HG03135 (cell line): ENCODE measurements around the gene VCX3A.
"Not testable (repeated sequence)": the region's sequence is repeated elsewhere in the genome, so short reads cannot be mapped to it uniquely, and the experiment has no call there.

Experiments used
- ATAC-seq: cut with Tn5 transposase; IDR thresholded peaks from one replicate; pipeline ENCODE4 v1.9.1; 2021; ENCODE audit warnings: mild to moderate bottlenecking, moderate library complexity; ENCODE audit not compliant: unreplicated experiment

Gene VCX3A

GRCh38 chrX:6535018-6535417 lies at the start of gene VCX3A:
Gene VCX3A, minus strand, starts transcription at chrX:6535118. Its CDS starts 621 bp downstream, at chrX:6534497.
- not testable (repeated sequence) for ATAC-seq

- ATAC-seq = no peak
Observed at GRCh38 chrX:6574762-6575161, 39.8 kb upstream of the VCX3A start.

GRCh38 chrX:6568031-6568430 lies 33.1 kb upstream of the VCX3A start:
- ATAC-seq = no peak

- no peak for ATAC-seq
Observed at GRCh38 chrX:6558979-6559378, 24.1 kb upstream of the VCX3A start.

- no peak for ATAC-seq
Observed at GRCh38 chrX:6557690-6558089, 22.8 kb upstream of the VCX3A start.

- ATAC-seq = no peak
Observed at GRCh38 chrX:6550999-6551398, 16.1 kb upstream of the VCX3A start.

GRCh38 chrX:6545712-6546111 lies 10.8 kb upstream of the VCX3A start:
- no peak for ATAC-seq

- ATAC-seq = no peak
Observed at GRCh38 chrX:6526564-6527136, 8.3 kb downstream of the VCX3A start.

GRCh38 chrX:6517376-6517775 lies 17.5 kb downstream of the VCX3A start:
- no peak for ATAC-seq

GRCh38 chrX:6506444-6506843 lies 28.5 kb downstream of the VCX3A start:
- no peak for ATAC-seq

GRCh38 chrX:6505960-6506359 lies 29.0 kb downstream of the VCX3A start:
- ATAC-seq = no peak

- ATAC-seq = no peak
Observed at GRCh38 chrX:6500719-6501118, 34.2 kb downstream of the VCX3A start.

GRCh38 chrX:6498324-6498723 lies 36.6 kb downstream of the VCX3A start:
- ATAC-seq = no peak
